ENCODE measurements around the gene ESPN. TPM values are rescaled to one million over a fixed set of nuclear protein-coding genes. Genes with fewer than 3 reads are reported as not detected.
"Not testable (repeated sequence)": the region's sequence is repeated elsewhere in the genome, so short reads cannot be mapped to it uniquely, and the experiment has no call there.

The ESPN gene
- total RNA-seq, 1 experiment from 2014 or later, result 8.5 TPM

- CTCF ChIA-PET, result interaction anchor here (0.5 to 2.7 kb wide), 11 partner anchors 11 to 198 kb away, joined by 3 to 35 read pairs (median 4); partner anchors contain the start of gene HES2
- POLR2A ChIA-PET; DNase-seq (ENCODE audit: low read depth, low spot score); intact Hi-C loops (cut with micrococcal nuclease; ENCODE audit: unreplicated experiment); H3K9me3 ChIP-seq (ENCODE audit: control insufficient read depth, insufficient read depth, low read depth, low read length); in situ Hi-C loops (cut with HindIII; ENCODE audit: low pct_unique_long_range_greater_than_20kb, low sequenced_read_pairs); H3K27me3 ChIP-seq (ENCODE audit: control insufficient read depth, insufficient read depth, low read length); BruUV-seq (replicated peaks); H3K36me3 ChIP-seq (ENCODE audit: control insufficient read depth, insufficient read depth, low read length); H3K27ac ChIP-seq (ENCODE audit: low read length); H3K4me3 ChIP-seq (ENCODE audit: low read depth in 2 of 2, low read length in 2 of 2): not testable (repeated sequence)
- ATAC-seq, result peak; percentile 52
- H3K4me1 ChIP-seq (ENCODE audit: control insufficient read depth, insufficient read depth, low read length), result peaks cover 14% of the 10 kb centered on the region
Observed at GRCh38 chr1:6437012-6437700, 12.6 kb downstream of the ESPN start.

GRCh38 chr1:6438047-6438525, 13.5 kb downstream of the ESPN start:
- CTCF ChIA-PET, result interaction anchor here (1.0 to 2.7 kb wide), 6 partner anchors 12 to 190 kb away, joined by 4 to 35 read pairs (median 9); partner anchors contain the start of gene HES2
- POLR2A ChIA-PET, result no interaction called here
- TF ChIP-seq REST (IDR thresholded peaks at IDR 0.05; ENCODE audit: insufficient read depth in 1 of 2, low read depth in 2 of 2, low read length in 1 of 2), result no peak
- TF ChIP-seq SIN3A (IDR thresholded peaks at IDR 0.05; ENCODE audit: borderline replicate concordance, insufficient read depth, low read depth, low read length), result no peak
- TF ChIP-seq CTCF (IDR thresholded peaks at IDR 0.05), result peak; percentile 97

More at GRCh38 chr1:6438047-6438525, 13.5 kb downstream of the ESPN start:
- intact Hi-C loops (cut with micrococcal nuclease; ENCODE audit: unreplicated experiment) (no loop called here), in situ Hi-C loops (cut with HindIII; ENCODE audit: low pct_unique_long_range_greater_than_20kb, low sequenced_read_pairs) (no loop called here)
- Histone ChIP-seq H3K4me1 (ENCODE audit: control insufficient read depth, insufficient read depth, low read length) (peaks cover 14% of the 10 kb centered on the region), H3K36me3 (ENCODE audit: control insufficient read depth, insufficient read depth, low read length) (no peaks in the 10 kb centered on the region), H3K27me3 (ENCODE audit: control insufficient read depth, insufficient read depth, low read length) (no peaks in the 10 kb centered on the region), H3K27ac (ENCODE audit: low read length) (no peak overlapping the region), H3K9me3 (ENCODE audit: control insufficient read depth, insufficient read depth, low read depth, low read length) (no peaks in the 10 kb centered on the region), H3K4me3 (ENCODE audit: low read depth in 2 of 2, low read length in 2 of 2) (no peak overlapping the region)
- no TSS peak for BruUV-seq (replicated peaks)
- peak; percentile 80 for ATAC-seq
- no peak for DNase-seq (ENCODE audit: low read depth, low spot score)

All from Panc1 (cell line).